Natural killer cell (primary cell): ENCODE data around the gene ANKRD28. TPM values are rescaled to one million over a fixed set of nuclear protein-coding genes. Genes with fewer than 3 reads are reported as not detected.
"Not testable (repeated sequence)": the region's sequence is repeated elsewhere in the genome, so short reads cannot be mapped to it uniquely, and the experiment has no call there.

Experiments used
- ATAC-seq, 3 donors: fragments of 150-1000 bp in 2 of 3; fragments of 200-7000 bp in 1 of 3; cut with Tn5 transposase; 1 replicate in 1 of 3; 2 replicates in 2 of 3; pipeline ENCODE4 v1.10.0; 2021; ENCODE audit warnings: mild to moderate bottlenecking in 2 of 3, moderate library complexity in 2 of 3
- DNase-seq, 2 donors: peaks; one replicate each; pipeline versions ENCODE4 v3.0.0 to v3.0.0-alpha.2; 2013 to 2021; ENCODE audit warnings: mixed read lengths in 1 of 2
- H3K27ac ChIP-seq: one replicate; pipeline ENCODE4 v1.5.1; 2013; ENCODE audit warnings: mild to moderate bottlenecking, low read length
- H3K27me3 ChIP-seq: one replicate; pipeline ENCODE4 v1.6.1; 2013; ENCODE audit warnings: low read length; ENCODE audit not compliant: control insufficient read depth, insufficient read depth
- H3K36me3 ChIP-seq: one replicate; pipeline ENCODE4 v1.6.1; 2013; ENCODE audit warnings: low read length; ENCODE audit not compliant: control insufficient read depth, insufficient read depth
- H3K4me1 ChIP-seq: one replicate; pipeline ENCODE4 v1.6.1; 2013; ENCODE audit warnings: low read length; ENCODE audit not compliant: control insufficient read depth, insufficient read depth
- H3K4me3 ChIP-seq: one replicate; pipeline ENCODE4 v1.5.1; 2013; ENCODE audit warnings: low read length
- H3K9me3 ChIP-seq: one replicate; pipeline ENCODE4 v1.6.1; 2013; ENCODE audit warnings: low read length; ENCODE audit not compliant: control insufficient read depth, insufficient read depth
- H3K27ac Mint-ChIP-seq, 2 donors: one replicate each; pipeline ENCODE4 v1.8.0; 2022; ENCODE audit warnings: mild to moderate bottlenecking in 2 of 2, mixed read lengths in 2 of 2, moderate library complexity in 1 of 2
- H3K27me3 Mint-ChIP-seq, 2 donors: one replicate each; pipeline ENCODE4 v1.8.0; 2022; ENCODE audit warnings: low read depth in 2 of 2, mixed read lengths in 2 of 2
- H3K36me3 Mint-ChIP-seq: one replicate; pipeline ENCODE4 v1.8.0; 2022; ENCODE audit warnings: mixed read lengths
- H3K4me1 Mint-ChIP-seq, 2 donors: one replicate each; pipeline ENCODE4 v1.8.0; 2022; ENCODE audit warnings: mixed read lengths in 2 of 2
- H3K4me3 Mint-ChIP-seq: one replicate; pipeline ENCODE4 v1.8.0; 2022; ENCODE audit warnings: mild to moderate bottlenecking, moderate library complexity, mixed read lengths
- H3K9me3 Mint-ChIP-seq, 2 donors: one replicate each; pipeline ENCODE4 v1.8.0; 2022; ENCODE audit warnings: mixed read lengths in 2 of 2
- CTCF ChIP-seq: fragments of 200-600 bp; IDR thresholded peaks from one replicate; pipeline ENCODE4 v1.8.0; 2022; ENCODE audit warnings: antibody characterized with exemption
- WGBS: methylation state at CpG from one replicate; pipeline ENCODE4 v1.1.7; 2013; ENCODE audit warnings: missing lambda C conversion rate; ENCODE audit not compliant: insufficient coverage; 5-methylcytosine and 5-hydroxymethylcytosine counted together
- intact Hi-C: fragments of 100-400 bp; cut with micrococcal nuclease; formaldehyde crosslinking; loops from one replicate; pipeline ENCODE4 v1.14.2; 2022
- total RNA-seq, 4 donors: library from RNA; stranded (reverse); fragments of 120-200 nt in 1 of 4; gene quantifications; one replicate each; pipeline versions ENCODE4 v1.2.3 to v1.2.4, GENCODE V29; 2013 to 2022

Gene ANKRD28
- total RNA-seq, 3 donors from 2014 or later (not counting 1 experiment from before 2014, with no cell fraction given) = 58.0 to 99.7 (median 91.7) TPM

GRCh38 chr3:15844889-15845288 lies 47.1 kb upstream of the ANKRD28 start:
- Mint-ChIP-seq H3K27me3 (no peaks in the 10 kb centered on the region), H3K9me3 (no peaks in the 10 kb centered on the region), H3K27ac (no peak overlapping the region), H3K4me1 (peaks cover 21 to 37% of the 10 kb centered on the region in 2 donors), H3K36me3 (no peaks in the 10 kb centered on the region), H3K4me3 (no peak overlapping the region)
- Histone ChIP-seq H3K4me3 (no peak overlapping the region), H3K36me3 (no peaks in the 10 kb centered on the region), H3K27ac (no peak overlapping the region), H3K27me3 (no peaks in the 10 kb centered on the region), H3K4me1 (no peaks in the 10 kb centered on the region), H3K9me3 (no peaks in the 10 kb centered on the region)
- intact Hi-C loops = no loop called here
- TF ChIP-seq CTCF = no peak
- ATAC-seq (no peak), DNase-seq (no peak)
- 73% methylated on average over 3 of the region's 3 CpGs for WGBS

GRCh38 chr3:15841091-15841973 lies 43.6 kb upstream of the ANKRD28 start:
- H3K27me3 ChIP-seq, intact Hi-C loops, H3K9me3 Mint-ChIP-seq, H3K9me3 ChIP-seq, H3K36me3 ChIP-seq, H3K4me3 ChIP-seq, H3K27ac ChIP-seq, H3K36me3 Mint-ChIP-seq, H3K27ac Mint-ChIP-seq, H3K27me3 Mint-ChIP-seq, ATAC-seq, DNase-seq, H3K4me1 ChIP-seq, H3K4me3 Mint-ChIP-seq: not testable (repeated sequence)
- 100% methylated on average over 2 of the region's 4 CpGs for WGBS
- H3K4me1 Mint-ChIP-seq = peaks cover 26 to 40% of the 10 kb centered on the region in 2 donors

- WGBS = 96% methylated on average over 1 of the region's 2 CpGs
- H3K4me1 ChIP-seq = no peaks in the 10 kb centered on the region
- DNase-seq (no peak), ATAC-seq (no peak)
- H3K4me1 Mint-ChIP-seq = peaks cover 16 to 35% of the 10 kb centered on the region in 2 donors
- no peak overlapping the region for H3K4me3 Mint-ChIP-seq
- H3K27me3 ChIP-seq = no peaks in the 10 kb centered on the region
- H3K4me3 ChIP-seq = no peak overlapping the region
- no peaks in the 10 kb centered on the region for H3K9me3 Mint-ChIP-seq
- H3K27ac Mint-ChIP-seq = no peak overlapping the region
- H3K36me3 Mint-ChIP-seq = no peaks in the 10 kb centered on the region
- no peaks in the 10 kb centered on the region for H3K36me3 ChIP-seq
- no peaks in the 10 kb centered on the region for H3K27me3 Mint-ChIP-seq
- no peak for TF ChIP-seq CTCF
- no peak overlapping the region for H3K27ac ChIP-seq
- H3K9me3 ChIP-seq = no peaks in the 10 kb centered on the region
- intact Hi-C loops = no loop called here
Measured at GRCh38 chr3:15839568-15839967, 41.8 kb upstream of the ANKRD28 start.

- no peak for DNase-seq
- intact Hi-C loops = no loop called here
- H3K4me1 Mint-ChIP-seq = peaks cover 5 to 12% of the 10 kb centered on the region in 2 donors
Measured at GRCh38 chr3:15831927-15832326, 34.1 kb upstream of the ANKRD28 start.

More at GRCh38 chr3:15831927-15832326, 34.1 kb upstream of the ANKRD28 start:
- WGBS = no CpG with 5 or more reads among the region's 1 CpG
- no peak for ATAC-seq
- Mint-ChIP-seq H3K27me3 (no peaks in the 10 kb centered on the region), H3K4me3 (no peak overlapping the region), H3K27ac (no peak overlapping the region), H3K36me3 (no peaks in the 10 kb centered on the region), H3K9me3 (no peaks in the 10 kb centered on the region)
- Histone ChIP-seq H3K4me3 (no peak overlapping the region), H3K27ac (no peak overlapping the region), H3K4me1 (no peaks in the 10 kb centered on the region), H3K27me3 (no peaks in the 10 kb centered on the region), H3K9me3 (no peaks in the 10 kb centered on the region), H3K36me3 (no peaks in the 10 kb centered on the region)
- no peak for TF ChIP-seq CTCF
